Measurements from ENCODE around the gene PLA2G4F.

- TF ChIP-seq CTCF (conservative IDR thresholded peaks at IDR 0.05; ENCODE audit: low read length) (no peak), EZH2phosphoT487 (IDR thresholded peaks at IDR 0.05; ENCODE audit: borderline replicate concordance, low read depth, low read length) (no peak)
Measured at GRCh38 chr15:42100021-42100800, 56.2 kb downstream of the PLA2G4F start.

All from OCI-LY7 (cell line).